Tibial artery (tissue), 4 donors: ENCODE data around the gene PEAR1.

Experiments
- DNase-seq, 2 donors: peaks; one replicate each; pipeline ENCODE4 v3.0.0-alpha.2; 2019
- H3K27ac ChIP-seq, 2 donors: fragments of 200-600 bp; sonication (generic) in 1 of 2; 1 replicate in 1 of 2; 2 replicates in 1 of 2; pipeline ENCODE4 v1.5.1; 2018 to 2019; ENCODE audit warnings: mild to moderate bottlenecking in 1 of 2
- H3K27me3 ChIP-seq, 2 donors: fragments of 200-600 bp; sonication (generic) in 1 of 2; one replicate each; pipeline versions ENCODE4 v1.5.1 to v1.6.0; 2016 to 2019
- H3K36me3 ChIP-seq, 3 donors: fragments of 200-600 bp; sonication (generic) in 2 of 3; one replicate each; pipeline ENCODE4 v1.5.1; 2016 to 2019; ENCODE audit warnings: mild to moderate bottlenecking in 2 of 3
- H3K4me1 ChIP-seq, 4 donors: fragments of 200-600 bp; sonication (generic) in 2 of 4; 1 replicate in 3 of 4; 2 replicates in 1 of 4; pipeline ENCODE4 v1.5.1; 2016 to 2019
- H3K4me3 ChIP-seq, 2 donors: fragments of 200-600 bp; sonication (generic) in 1 of 2; 1 replicate in 1 of 2; 2 replicates in 1 of 2; pipeline ENCODE4 v1.5.1; 2018 to 2019; ENCODE audit warnings: mild to moderate bottlenecking in 2 of 2
- H3K9me3 ChIP-seq, 3 donors: fragments of 200-600 bp; sonication (generic) in 1 of 3; one replicate each; pipeline ENCODE4 v1.5.1; 2016 to 2019
- CTCF ChIP-seq, 2 experiments: fragments of 200-600 bp in 1 of 2; fragments of 450-650 bp in 1 of 2; IDR thresholded peaks; one replicate each; pipeline ENCODE4 v1.5.1; 2017 to 2019; ENCODE audit warnings: antibody characterized with exemption in 2 of 2, mild to moderate bottlenecking in 1 of 2, moderate library complexity in 1 of 2
- intact Hi-C: fragments of 100-400 bp; cut with DNase I; formaldehyde crosslinking; loops from one replicate; pipeline ENCODE4 v1.15.0; 2023; ENCODE audit warnings: low total_unique reads

The PEAR1 gene

GRCh38 chr1:156882543-156882942, 11.0 kb upstream of the PEAR1 start:
- Histone ChIP-seq H3K9me3 (no peaks in the 10 kb centered on the region), H3K4me3 (no peak overlapping the region), H3K36me3 (no peaks in the 10 kb centered on the region), H3K27me3 (peaks cover 0 to 36% of the 10 kb centered on the region in 2 donors), H3K4me1 (peaks cover 0 to 14% (median 5%) of the 10 kb centered on the region in 4 donors), H3K27ac (no peak overlapping the region)
- no peak for TF ChIP-seq CTCF (IDR thresholded peaks at IDR 0.05)
- no peak for DNase-seq
- intact Hi-C loops = loop anchor here (5.0 kb wide), 1 partner anchor 40 kb away; no protein-coding TSS in a partner anchor

- Histone ChIP-seq H3K27me3 (peaks cover 0 to 35% of the 10 kb centered on the region in 2 donors), H3K4me3 (no peak overlapping the region), H3K9me3 (no peaks in the 10 kb centered on the region), H3K36me3 (no peaks in the 10 kb centered on the region), H3K4me1 (peaks cover 0 to 14% (median 5%) of the 10 kb centered on the region in 4 donors), H3K27ac (no peak overlapping the region)
- no peak for DNase-seq
- intact Hi-C loops = loop anchor here (5.0 kb wide), 1 partner anchor 42 kb away; no protein-coding TSS in a partner anchor
- TF ChIP-seq CTCF (IDR thresholded peaks at IDR 0.05) = no peak
Observed at GRCh38 chr1:156883919-156884318, 9.6 kb upstream of the PEAR1 start.

- Histone ChIP-seq H3K36me3 (no peaks in the 10 kb centered on the region), H3K27ac (no peak overlapping the region), H3K4me1 (peaks cover 0 to 14% (median 5%) of the 10 kb centered on the region in 4 donors), H3K27me3 (peaks cover 0 to 32% of the 10 kb centered on the region in 2 donors), H3K9me3 (no peaks in the 10 kb centered on the region), H3K4me3 (no peak overlapping the region)
- no peak for TF ChIP-seq CTCF (IDR thresholded peaks at IDR 0.05)
- intact Hi-C loops = loop anchor here (5.0 kb wide), 1 partner anchor 42 kb away; no protein-coding TSS in a partner anchor
- DNase-seq = no peak
Observed at GRCh38 chr1:156884560-156885184, 8.8 kb upstream of the PEAR1 start.

GRCh38 chr1:156885314-156885713, 8.2 kb upstream of the PEAR1 start:
- no peak for TF ChIP-seq CTCF (IDR thresholded peaks at IDR 0.05)
- intact Hi-C loops = no loop called here

GRCh38 chr1:156885880-156886355, 7.6 kb upstream of the PEAR1 start:
- TF ChIP-seq CTCF (IDR thresholded peaks at IDR 0.05) = no peak
- no peak for DNase-seq

More at GRCh38 chr1:156885314-156885713, 8.2 kb upstream of the PEAR1 start:
- H3K27ac ChIP-seq = no peak overlapping the region
- no peaks in the 10 kb centered on the region for H3K36me3 ChIP-seq
- H3K27me3 ChIP-seq = peaks cover 0 to 30% of the 10 kb centered on the region in 2 donors
- DNase-seq = no peak
- H3K4me1 ChIP-seq = peaks cover 0 to 14% (median 5%) of the 10 kb centered on the region in 4 donors
- no peaks in the 10 kb centered on the region for H3K9me3 ChIP-seq
- no peak overlapping the region for H3K4me3 ChIP-seq

More at GRCh38 chr1:156885880-156886355, 7.6 kb upstream of the PEAR1 start:
- Histone ChIP-seq H3K9me3 (no peaks in the 10 kb centered on the region), H3K4me3 (no peak overlapping the region), H3K27me3 (peaks cover 0 to 30% of the 10 kb centered on the region in 2 donors), H3K4me1 (peaks cover 0 to 14% (median 6%) of the 10 kb centered on the region in 4 donors), H3K27ac (no peak overlapping the region), H3K36me3 (no peaks in the 10 kb centered on the region)
- intact Hi-C loops = no loop called here
